HG02571 (cell line): ENCODE data around the gene TSEN34.
"Not testable (repeated sequence)": the region's sequence is repeated elsewhere in the genome, so short reads cannot be mapped to it uniquely, and the experiment has no call there.

Source experiments
- ATAC-seq: cut with Tn5 transposase; IDR thresholded peaks from one replicate; pipeline ENCODE4 v1.9.1; 2021; ENCODE audit warnings: mild to moderate bottlenecking, moderate library complexity; ENCODE audit not compliant: unreplicated experiment

Gene TSEN34

DNA sequence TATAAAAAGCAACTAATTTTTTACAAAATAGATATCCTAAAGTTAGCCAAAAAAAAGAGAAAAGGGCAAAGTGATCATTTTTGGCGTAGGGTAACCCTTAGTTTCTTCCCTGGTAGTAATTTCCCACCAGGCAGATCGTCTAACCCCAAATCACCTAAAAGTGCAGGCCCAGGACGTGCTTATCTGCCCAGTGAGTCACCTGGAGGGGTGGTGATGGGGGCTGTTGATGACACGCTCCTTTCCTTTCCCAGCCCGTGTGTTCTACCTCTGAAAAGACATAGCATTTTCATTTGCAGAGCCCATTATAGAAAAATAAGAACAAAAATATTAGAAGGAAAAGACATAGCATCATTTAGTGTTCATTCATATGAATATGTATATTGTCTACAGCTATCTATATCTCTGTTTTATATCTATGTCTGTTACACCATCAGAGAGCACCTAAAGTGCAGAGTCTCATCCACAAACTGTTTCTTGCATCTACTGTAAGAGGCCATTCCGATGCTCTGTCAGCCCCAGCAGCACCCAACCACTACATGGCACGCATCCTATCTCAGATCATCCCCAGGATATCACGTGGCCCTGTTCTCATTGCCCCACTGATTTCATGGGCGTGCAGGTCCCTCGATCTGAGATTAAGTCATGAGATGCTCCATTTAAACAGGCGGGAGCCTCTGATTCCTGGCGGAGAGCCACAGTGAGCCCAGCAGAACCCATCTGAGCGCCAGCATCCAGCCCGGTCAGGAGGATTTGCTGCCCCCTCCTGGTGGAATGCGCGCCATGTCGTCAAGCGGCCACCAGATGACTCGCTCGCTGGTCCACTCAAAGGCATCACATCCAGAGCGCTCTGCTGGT is 40.2 kb downstream of the TSEN34 start:
- ATAC-seq: no peak

DNA sequence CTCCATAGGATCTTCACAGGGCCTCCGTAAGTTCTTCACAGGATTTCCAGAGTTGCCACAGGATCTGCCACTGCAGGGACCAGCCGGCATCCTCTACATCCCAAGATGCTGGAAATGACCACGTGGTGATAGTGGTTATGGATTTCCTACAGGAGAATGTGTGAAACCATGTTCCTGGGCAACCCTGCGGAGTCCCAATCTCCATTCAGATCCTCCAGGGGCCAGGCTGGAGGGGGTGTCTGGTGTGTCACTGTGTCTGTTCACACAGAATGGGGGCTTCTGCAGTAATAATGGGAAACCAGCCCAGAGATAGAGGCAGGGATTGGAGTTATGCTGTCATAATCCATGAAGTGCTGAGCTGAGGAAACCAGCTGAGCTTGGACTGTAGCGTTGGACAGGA is 42.8 kb downstream of the TSEN34 start:
- ATAC-seq: no peak

DNA sequence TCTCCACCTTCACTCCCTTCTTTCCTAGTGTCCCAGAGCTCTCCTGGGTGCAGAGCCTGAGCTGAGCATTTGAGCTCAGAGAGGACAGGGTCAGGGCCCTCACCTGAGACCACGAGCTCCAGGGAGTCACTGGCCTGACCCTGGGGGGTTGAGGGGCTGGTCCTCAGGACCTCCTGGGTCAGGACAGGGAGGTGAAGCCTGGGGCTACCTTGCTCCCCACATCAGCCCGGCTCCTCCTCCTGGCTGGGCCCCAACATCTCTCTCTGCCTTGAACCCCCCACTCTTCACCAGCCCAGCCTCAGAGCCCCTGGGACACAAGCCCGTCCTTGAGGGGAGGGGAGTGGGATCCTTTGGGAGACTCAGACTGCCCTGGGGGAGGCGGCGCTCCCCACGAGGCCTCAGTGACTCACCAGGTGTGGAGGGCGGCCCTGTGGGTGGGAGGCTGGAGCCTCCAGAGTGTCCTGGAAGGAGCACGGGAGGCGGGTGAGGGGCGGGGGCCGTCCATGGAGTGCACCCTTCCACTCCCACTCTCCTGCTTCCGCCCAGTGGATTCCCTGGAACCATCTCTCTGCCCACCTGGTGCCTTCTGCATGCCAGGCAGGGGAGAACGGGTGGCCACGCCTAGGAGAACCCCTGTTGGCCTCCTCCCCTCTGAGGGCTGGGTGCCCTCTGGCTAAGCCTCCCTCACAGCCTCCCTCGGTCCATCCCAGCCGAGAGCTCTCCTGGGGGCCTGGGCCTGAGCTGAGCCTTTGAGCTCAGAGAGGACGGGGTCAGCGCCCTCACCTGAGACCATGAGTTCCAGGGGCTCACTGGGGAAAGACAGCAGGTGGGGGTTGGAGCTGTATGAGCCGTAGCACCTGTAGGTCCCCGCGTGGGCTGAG is 48.6 kb downstream of the TSEN34 start:
- ATAC-seq: not testable (repeated sequence)

DNA sequence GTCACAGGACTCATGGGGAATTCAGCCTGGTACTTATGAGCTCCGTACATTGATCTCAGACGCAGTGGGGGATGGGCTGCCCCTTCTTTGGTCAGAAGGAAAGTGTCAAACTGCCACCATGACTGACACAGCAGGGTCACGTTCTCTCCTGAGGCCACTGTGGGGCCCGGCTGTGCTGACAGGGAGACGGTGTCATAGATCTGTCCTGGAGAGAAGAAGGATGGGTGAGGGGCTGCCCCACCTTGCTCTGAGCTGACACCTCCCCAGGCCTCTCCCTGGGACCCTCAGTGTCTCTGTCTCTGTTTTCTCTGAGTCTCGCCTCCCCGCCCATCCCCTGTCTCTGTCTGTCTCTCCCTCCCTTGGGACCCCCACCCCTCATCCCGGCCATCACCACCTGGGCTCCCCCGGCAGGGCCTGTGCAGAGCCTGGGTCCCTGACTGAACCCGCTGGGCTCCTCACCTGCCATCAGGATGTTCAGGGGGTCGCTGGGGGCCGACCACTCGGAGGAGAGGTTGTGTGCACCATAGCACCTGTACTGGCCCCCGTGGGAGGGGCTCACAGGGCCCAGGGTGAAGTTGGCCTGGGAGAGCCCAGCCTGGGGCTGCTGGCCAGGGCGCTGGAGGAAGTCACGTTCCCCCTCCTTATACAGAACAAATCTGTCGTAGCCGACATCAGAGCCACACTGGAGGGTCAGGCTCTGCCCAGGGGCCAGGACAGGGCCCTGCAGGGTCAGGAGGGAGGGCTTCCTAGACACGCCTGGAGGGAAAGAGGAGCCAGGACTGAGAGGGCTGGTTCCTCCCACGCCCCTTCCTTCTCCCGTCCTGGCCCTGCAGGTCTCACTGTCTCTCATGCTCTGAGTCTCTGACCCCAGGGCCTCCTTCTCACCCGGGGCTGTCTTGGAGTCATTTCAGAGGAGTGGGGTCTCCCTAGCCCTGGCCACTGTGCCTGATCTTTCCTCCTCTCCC is 49.5 kb downstream of the TSEN34 start:
- ATAC-seq: not testable (repeated sequence)

DNA sequence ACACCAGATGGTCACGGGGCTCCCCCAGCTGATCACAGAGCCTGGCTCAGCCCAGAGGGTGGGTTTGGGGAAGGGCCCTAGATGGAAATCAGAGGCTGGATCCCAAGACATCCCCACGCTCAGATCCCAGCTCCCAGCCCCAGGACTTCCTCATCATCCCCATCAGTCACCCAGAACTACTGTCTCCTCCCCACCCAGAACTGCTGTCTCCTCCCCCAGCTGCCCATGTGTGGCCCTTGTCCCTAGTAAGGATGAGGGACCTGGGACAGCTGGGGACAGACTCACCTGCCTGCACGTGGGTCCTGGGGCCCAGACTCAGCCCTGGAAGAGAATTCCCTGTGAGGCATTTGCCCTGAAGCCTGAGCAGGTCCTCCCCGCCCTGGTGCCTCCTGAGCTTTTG is 51.1 kb downstream of the TSEN34 start:
- not testable (repeated sequence) for ATAC-seq

DNA sequence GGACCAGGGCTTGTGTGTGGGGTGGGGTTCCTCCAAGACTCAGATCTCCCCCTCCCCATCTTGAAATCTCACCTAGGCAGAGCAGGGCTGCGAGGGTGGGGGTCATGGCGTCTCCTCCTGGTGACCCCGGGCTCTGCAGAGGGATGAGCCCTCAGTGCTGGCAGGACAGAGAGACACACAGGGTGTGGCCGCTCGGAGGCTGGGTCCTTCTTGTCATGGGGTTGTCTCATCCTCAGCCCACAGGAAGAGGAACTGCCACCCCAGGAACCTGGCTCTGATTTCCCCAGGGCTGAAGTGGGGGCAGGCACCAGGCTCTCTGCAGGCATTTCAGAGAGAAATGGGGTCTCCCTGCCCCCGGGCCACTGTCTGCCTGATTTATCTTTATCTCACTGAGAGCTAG is 51.5 kb downstream of the TSEN34 start, which contains the start of gene LILRA6:
TSS of gene LILRA6 (minus strand) at position 145 of the 400 bp plus-strand sequence.
- not testable (repeated sequence) for ATAC-seq

DNA sequence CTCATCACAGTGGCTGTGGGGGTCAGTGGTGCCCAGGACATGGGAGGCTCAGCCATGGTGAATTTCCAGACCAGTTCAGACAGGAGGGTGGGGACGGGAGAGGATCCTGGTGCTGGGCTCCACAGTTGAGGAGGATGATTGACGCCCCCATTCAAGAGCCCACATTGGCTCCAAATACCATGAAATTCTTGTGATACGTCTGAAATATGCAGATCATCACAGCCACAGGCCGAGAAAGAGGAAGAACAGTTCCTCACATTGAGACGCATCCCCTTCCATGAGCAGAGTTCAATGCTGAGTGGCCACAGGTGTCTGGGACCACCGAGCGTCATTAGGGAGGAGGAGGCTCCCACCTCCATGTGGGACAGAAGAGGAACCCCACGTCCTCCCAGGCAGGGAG is 52.7 kb downstream of the TSEN34 start:
- not testable (repeated sequence) for ATAC-seq
